ENCODE data around the gene KIAA0753.

DNA sequence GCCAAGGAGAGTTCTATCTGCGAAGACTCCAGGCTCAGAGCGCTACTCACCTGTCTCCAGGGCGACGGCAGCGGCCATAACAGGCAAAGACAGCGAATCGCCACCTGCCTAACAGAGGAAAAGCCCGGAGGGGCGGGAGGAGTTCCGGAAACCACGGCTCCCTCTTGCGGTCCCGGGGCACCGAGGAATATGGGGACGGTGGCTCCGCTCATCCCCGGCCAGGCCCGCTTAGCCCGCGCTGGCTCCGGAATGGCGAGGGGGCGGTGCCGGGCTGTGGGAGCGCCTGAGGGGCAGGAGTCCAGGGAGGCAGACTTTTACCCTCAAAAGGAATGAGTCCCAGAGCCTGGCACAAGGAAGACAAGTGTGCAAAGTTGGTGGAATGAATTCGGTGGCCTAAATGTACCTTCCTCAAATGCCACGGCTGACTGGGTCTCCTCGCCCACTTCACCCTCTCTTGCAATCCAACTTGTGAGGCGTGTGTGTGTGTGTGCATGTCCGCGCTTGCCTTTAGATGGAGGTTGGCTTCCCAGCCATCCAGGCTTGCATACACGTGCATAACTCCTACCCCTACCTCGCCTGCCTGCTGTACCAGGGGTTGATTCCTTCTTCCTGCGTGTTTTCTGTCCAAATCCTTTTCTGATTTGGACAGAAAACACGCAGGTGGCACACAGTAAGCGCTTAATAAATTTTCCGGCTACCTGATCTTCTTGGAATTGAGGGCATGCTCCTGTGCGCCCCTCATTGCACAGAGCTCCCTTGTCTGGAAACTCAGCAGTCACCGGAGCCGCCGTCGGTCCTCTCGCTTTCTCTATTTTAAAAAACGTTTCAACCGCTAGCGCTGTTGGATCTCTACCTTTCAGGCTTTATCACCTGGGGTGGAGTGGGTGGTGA is 14.6 kb upstream of the KIAA0753 start:
- TF ChIP-seq ZNF274 (IDR thresholded peaks at IDR 0.05; ENCODE audit: low read depth, low read length) (no peak), YY1 (IDR thresholded peaks at IDR 0.05; ENCODE audit: insufficient read depth, insufficient read length) (no peak)
